ENCODE results near the gene M6PR. TPM values are rescaled to one million over a fixed set of nuclear protein-coding genes. Genes with fewer than 3 reads are reported as not detected.

M6PR gene
- total RNA-seq (2016; rRNA removed; fragmentation: Illumina TruSeq; extraction: Trizol) (68.5 and 127 TPM in 2 replicates), polyA plus RNA-seq (2011; rRNA removed) (90.5 and 98.2 TPM in 2 replicates), polyA minus RNA-seq (2011; rRNA and poly(A)+ RNA removed; ENCODE audit: low replicate concordance) (167 and 331 TPM in 2 replicates), Bru-seq, nascent RNA (percentile 91 among the genes with signal in this experiment), BruChase-seq, experiment 1, labeled RNA remaining after a 6-hour chase (percentile 97 among the genes with signal in this experiment), BruChase-seq, experiment 2, labeled RNA remaining after a 2-hour chase (percentile 94 among the genes with signal in this experiment)
- 36.4 and 46.3 TPM in 2 replicates for total RNA-seq (2016; cell fraction: cytosol; rRNA removed; fragmentation: Illumina TruSeq; extraction: Trizol; ENCODE audit: low read depth)
- total RNA-seq (2016; cell fraction: insoluble cytoplasmic fraction; rRNA removed; fragmentation: Illumina TruSeq; extraction: Trizol) = 82.3 and 126 TPM in 2 replicates
- total RNA-seq (2016; cell fraction: membrane; rRNA removed; fragmentation: Illumina TruSeq; extraction: Trizol) = 62.4 and 64.9 TPM in 2 replicates
- 126 and 143 TPM in 2 replicates for total RNA-seq (2016; cell fraction: nucleus; rRNA removed; fragmentation: Illumina TruSeq; extraction: Trizol)
- 61.4 and 84.5 TPM in 2 replicates for polyA plus RNA-seq (2011; cell fraction: cytosol; rRNA removed)
- polyA plus RNA-seq (2011; cell fraction: nucleus; rRNA removed) = 91.0 and 114 TPM in 2 replicates
- polyA plus RNA-seq (2012) = 68.5 and 69.2 TPM in 2 replicates
- polyA plus RNA-seq (2016; cell fraction: cytosol; fragmentation: Illumina TruSeq; extraction: Trizol; ENCODE audit: low read depth) = 22.0 and 27.6 TPM in 2 replicates
- polyA plus RNA-seq (2016; cell fraction: insoluble cytoplasmic fraction; fragmentation: Illumina TruSeq; extraction: Trizol; ENCODE audit: low read depth) = 60.7 and 70.5 TPM in 2 replicates
- 40.1 and 44.7 TPM in 2 replicates for polyA plus RNA-seq (2016; cell fraction: membrane; fragmentation: Illumina TruSeq; extraction: Trizol; ENCODE audit: low read depth)
- 178 and 205 TPM in 2 replicates for polyA plus RNA-seq (2016; cell fraction: nucleus; fragmentation: Illumina TruSeq; extraction: Trizol; ENCODE audit: insufficient read depth, low read depth)
- polyA minus RNA-seq (2011; cell fraction: cytosol; rRNA and poly(A)+ RNA removed) = 67.1 and 75.4 TPM in 2 replicates
- 64.4 and 78.3 TPM in 2 replicates for polyA minus RNA-seq (2011; cell fraction: nucleus; rRNA and poly(A)+ RNA removed)
- long read RNA-seq, experiment 1, transcript M6PR-201 (7 exons, 2,756 nt) = major isoform, 66 of 84 reads
- long read RNA-seq, experiment 1, partial matches to known transcripts = 8 of 84 reads
- long read RNA-seq, experiment 1, other reads (novel, unspliced or antisense) = 10 of 84 reads
- long read RNA-seq, experiment 2, transcript M6PR-201 (7 exons, 2,756 nt) = major isoform, 88 of 170 reads
- long read RNA-seq, experiment 2, partial matches to known transcripts = 18 of 170 reads
- long read RNA-seq, experiment 2, other reads (novel, unspliced or antisense) = 63 of 170 reads

GRCh38 chr12:8949342-8950220 lies at the start of gene M6PR:
Gene M6PR, minus strand, starts transcription at chr12:8949645. Its CDS starts 3,241 bp downstream, at chr12:8946404.
- peak; percentile 97 for DNase-seq (ENCODE audit: low spot score)
- peak within 1 kb of the TSS; percentile 81 to 89 (median 86) for H3K4me3 ChIP-seq (replicated peaks in 1 of 3; ENCODE audit: insufficient read depth in 1 of 3, low read depth in 2 of 3, low read length in 3 of 3)
- WGBS (ENCODE audit: low lambda C conversion rate) = 1% methylated on average over 36 of the region's 66 CpGs
- intact Hi-C loops (cut with micrococcal nuclease; ENCODE audit: unreplicated experiment) = loop anchor here (1.0 to 5.0 kb wide), 2 partner anchors 37 to 90 kb away; partner anchors contain the start of gene PHC1
- peak within 1 kb of the TSS; percentile 100 for H2AFZ ChIP-seq (ENCODE audit: low read length)
- H3K4me1 ChIP-seq (ENCODE audit: insufficient read depth, low read length) = peaks cover 30% of the 10 kb centered on the region
- peak within 1 kb of the TSS; percentile 93 for H3K27ac ChIP-seq (ENCODE audit: extremely low read length, insufficient read depth, low read length)
- peaks cover 2 to 16% of the 10 kb centered on the region in 2 experiments; a peak in 4 of 5 replicates for H3K36me3 ChIP-seq (replicated peaks in 1 of 2; ENCODE audit: control insufficient read depth in 1 of 2, insufficient read depth in 2 of 2, low read length in 2 of 2)
- H3K4me2 ChIP-seq (ENCODE audit: low read depth, low read length) = peak within 1 kb of the TSS; percentile 90
- peak; percentile 91 for FAIRE-seq
- POLR2A ChIA-PET = interaction anchor here (1.1 to 2.4 kb wide), 9 partner anchors 9 to 166 kb away, joined by 3 to 27 read pairs (median 6); partner anchors contain the start of genes A2M and PHC1
- H3K9ac ChIP-seq (ENCODE audit: insufficient read depth, low read depth, low read length) = peak within 1 kb of the TSS; percentile 90
- no peaks in the 10 kb centered on the region for H4K20me1 ChIP-seq (ENCODE audit: insufficient read depth, low read length)
- in situ Hi-C loops (cut with HindIII; ENCODE audit: extremely low pct_ligation_motif_present, low pct_unique_long_range_greater_than_20kb) = loop anchor here (25.0 kb wide), 1 partner anchor 88 kb away; no protein-coding TSS in a partner anchor
- ATAC-seq = peak; percentile 95
- H3K79me2 ChIP-seq (ENCODE audit: insufficient read depth, low read length) = peaks cover 37% of the 10 kb centered on the region
- no peaks in the 10 kb centered on the region; a peak in 1 of 5 replicates for H3K27me3 ChIP-seq (ENCODE audit: control insufficient read depth in 1 of 2, insufficient read depth in 2 of 2, low read length in 2 of 2)
- no peaks in the 10 kb centered on the region; the same call in 1 of the 2 replicates for H3K9me3 ChIP-seq (ENCODE audit: low read length)
- no TSS peak for BruUV-seq (replicated peaks)
- CTCF ChIA-PET (ENCODE audit: low intra/inter-chr PET ratio, low total read pairs) = interaction anchor here (1.6 kb wide), 1 partner anchor 90 kb away, joined by 5 read pairs; no protein-coding TSS in a partner anchor
- TF ChIP-seq, protein P1, sequence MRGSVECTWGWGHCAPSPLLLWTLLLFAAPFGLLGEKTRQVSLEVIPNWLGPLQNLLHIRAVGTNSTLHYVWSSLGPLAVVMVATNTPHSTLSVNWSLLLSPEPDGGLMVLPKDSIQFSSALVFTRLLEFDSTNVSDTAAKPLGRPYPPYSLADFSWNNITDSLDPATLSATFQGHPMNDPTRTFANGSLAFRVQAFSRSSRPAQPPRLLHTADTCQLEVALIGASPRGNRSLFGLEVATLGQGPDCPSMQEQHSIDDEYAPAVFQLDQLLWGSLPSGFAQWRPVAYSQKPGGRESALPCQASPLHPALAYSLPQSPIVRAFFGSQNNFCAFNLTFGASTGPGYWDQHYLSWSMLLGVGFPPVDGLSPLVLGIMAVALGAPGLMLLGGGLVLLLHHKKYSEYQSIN (CRISPR knock-in tag; IDR thresholded peaks at IDR 0.05; ENCODE audit: borderline replicate concordance) = no peak
- peak; percentile 30; the same call in 1 of the 2 replicates for TF ChIP-seq ELF3 (CRISPR knock-in tag; IDR thresholded peaks at IDR 0.05)
- peak; percentile 80; the same call in 1 of the 2 replicates for TF ChIP-seq ZNF230 (CRISPR knock-in tag; IDR thresholded peaks at IDR 0.05)
- no peak for TF ChIP-seq ARNT (IDR thresholded peaks at IDR 0.05)
- TF ChIP-seq FIP1L1 (IDR thresholded peaks at IDR 0.05; ENCODE audit: borderline replicate concordance, insufficient read depth, low read depth, low read length) = no peak
- TF ChIP-seq ZNF224 (CRISPR knock-in tag; IDR thresholded peaks at IDR 0.05) = 0 out of 2 replicates have a peak, but pooled peaks have one; percentile 46
- TF ChIP-seq, protein P2, sequence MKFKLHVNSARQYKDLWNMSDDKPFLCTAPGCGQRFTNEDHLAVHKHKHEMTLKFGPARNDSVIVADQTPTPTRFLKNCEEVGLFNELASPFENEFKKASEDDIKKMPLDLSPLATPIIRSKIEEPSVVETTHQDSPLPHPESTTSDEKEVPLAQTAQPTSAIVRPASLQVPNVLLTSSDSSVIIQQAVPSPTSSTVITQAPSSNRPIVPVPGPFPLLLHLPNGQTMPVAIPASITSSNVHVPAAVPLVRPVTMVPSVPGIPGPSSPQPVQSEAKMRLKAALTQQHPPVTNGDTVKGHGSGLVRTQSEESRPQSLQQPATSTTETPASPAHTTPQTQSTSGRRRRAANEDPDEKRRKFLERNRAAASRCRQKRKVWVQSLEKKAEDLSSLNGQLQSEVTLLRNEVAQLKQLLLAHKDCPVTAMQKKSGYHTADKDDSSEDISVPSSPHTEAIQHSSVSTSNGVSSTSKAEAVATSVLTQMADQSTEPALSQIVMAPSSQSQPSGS (CRISPR knock-in tag; IDR thresholded peaks at IDR 0.05) = no peak; the same call in 1 of the 2 replicates
- TF ChIP-seq CEBPB (IDR thresholded peaks at IDR 0.05; ENCODE audit: borderline replicate concordance, low read depth, low read length) = no peak
- TF ChIP-seq ZNF24 (IDR thresholded peaks at IDR 0.05) = no peak
- TF ChIP-seq AGO2 (optimal IDR thresholded peaks at IDR 0.05; ENCODE audit: low read depth, low read length) = no peak
- TF ChIP-seq ZNF468 (CRISPR knock-in tag; IDR thresholded peaks at IDR 0.05) = no peak
- peak; percentile 11 for TF ChIP-seq MIXL1 (CRISPR knock-in tag; IDR thresholded peaks at IDR 0.05)
- TF ChIP-seq HNRNPK (IDR thresholded peaks at IDR 0.05; ENCODE audit: low read depth, low read length, poor library complexity, severe bottlenecking) = no peak

Measured in HepG2 (cell line).